H1 (cell line): ENCODE measurements around the gene RELL1. TPM values are rescaled to one million over a fixed set of nuclear protein-coding genes. Genes with fewer than 3 reads are reported as not detected.

Experiments
- CTCF ChIA-PET: fragments of 300-600 bp; sonication (Branson Sonifier 250); formaldehyde crosslinking; loops from one replicate; lab custom pipeline; 2021; ENCODE audit not compliant: partially characterized antibody; lab: Charles Lee
- POLR2A ChIA-PET: fragments of 300-600 bp; sonication (Branson Sonifier 250); formaldehyde crosslinking; loops from one replicate; lab custom pipeline; 2021; ENCODE audit warnings: inconsistent platforms; ENCODE audit not compliant: partially characterized antibody; lab: Charles Lee
- DNase-seq, 2 experiments: peaks; one replicate each; pipeline versions ENCODE4 v3.0.0 to v3.0.0-alpha.2; 2010 to 2022; ENCODE audit warnings: low spot score in 2 of 2, low read depth in 1 of 2, mixed read lengths in 1 of 2
- FAIRE-seq: peaks from 2 replicates; lab custom pipeline; 2011; peaks lifted over from hg19 to GRCh38; lab: Jason Lieb, UNC
- H2AFZ ChIP-seq: 2 replicates; pipeline ENCODE4 v1.8.1; 2012; ENCODE audit warnings: low read length, inconsistent platforms
- H2AK5ac ChIP-seq: 2 replicates; pipeline ENCODE4 v1.6.1; 2013; ENCODE audit warnings: low read depth, low read length
- H2BK120ac ChIP-seq: replicated peaks from 2 replicates; pipeline ENCODE3; 2013; ENCODE audit warnings: low read depth, low read length, inconsistent platforms
- H2BK12ac ChIP-seq: 2 replicates; pipeline ENCODE4 v1.6.1; 2013; ENCODE audit warnings: low read depth, low read length
- H2BK15ac ChIP-seq: 2 replicates; pipeline ENCODE4 v1.6.1; 2013; ENCODE audit warnings: low read length
- H2BK20ac ChIP-seq: 2 replicates; pipeline ENCODE4 v1.6.1; 2013; ENCODE audit warnings: low read length
- H2BK5ac ChIP-seq: 2 replicates; pipeline ENCODE4 v1.6.1; 2013; ENCODE audit warnings: low read depth, low read length
- H3K14ac ChIP-seq: 2 replicates; pipeline ENCODE4 v1.6.1; 2013; ENCODE audit warnings: inconsistent platforms; ENCODE audit not compliant: insufficient read length
- H3K18ac ChIP-seq: 2 replicates; pipeline ENCODE4 v1.6.1; 2013; ENCODE audit warnings: low read length; ENCODE audit errors: extremely low read depth
- H3K23ac ChIP-seq: 2 replicates; pipeline ENCODE4 v1.6.1; 2013; ENCODE audit warnings: inconsistent platforms; ENCODE audit not compliant: insufficient read length
- H3K23me2 ChIP-seq: 2 replicates; pipeline ENCODE4 v1.6.1; 2013; ENCODE audit warnings: low read depth, low read length
- H3K27ac ChIP-seq: 2 replicates; pipeline ENCODE4 v1.6.1; 2011; ENCODE audit warnings: low read depth, low read length, inconsistent platforms
- H3K27me3 ChIP-seq, 4 experiments: replicated peaks in 1 of 4; 1 replicate in 1 of 4; 2 replicates in 3 of 4; pipeline versions ENCODE4 v1.6.1 to v1.8.1; 2011 to 2013; ENCODE audit warnings: low read length in 3 of 4, mild to moderate bottlenecking in 3 of 4, inconsistent platforms in 2 of 4, mixed read lengths in 2 of 4, moderate library complexity in 1 of 4; ENCODE audit not compliant: control insufficient read depth in 3 of 4, insufficient read depth in 3 of 4; ENCODE audit errors: extremely low read depth in 1 of 4
- H3K36me3 ChIP-seq, 4 experiments: 2 replicates each; pipeline versions ENCODE4 v1.6.1 to v1.8.1; 2011 to 2013; ENCODE audit warnings: mild to moderate bottlenecking in 4 of 4, low read length in 3 of 4, moderate library complexity in 2 of 4, control low read depth in 1 of 4, inconsistent platforms in 1 of 4; ENCODE audit not compliant: insufficient read depth in 4 of 4, control insufficient read depth in 2 of 4
- H3K4ac ChIP-seq: replicated peaks from 2 replicates; pipeline ENCODE3; 2013; ENCODE audit warnings: low read length, low read depth, mixed read lengths, inconsistent platforms; ENCODE audit not compliant: insufficient read length
- H3K4me1 ChIP-seq, 4 experiments: replicated peaks in 1 of 4; 1 replicate in 1 of 4; 2 replicates in 3 of 4; pipeline versions ENCODE4 v1.6.1 to v1.8.1; 2011 to 2013; ENCODE audit warnings: low read length in 3 of 4, inconsistent platforms in 2 of 4, mixed read lengths in 1 of 4; ENCODE audit not compliant: insufficient read depth in 4 of 4, control insufficient read depth in 3 of 4
- H3K4me2 ChIP-seq, 2 experiments: 2 replicates each; pipeline versions ENCODE4 v1.6.1 to v1.8.1; 2011 to 2013; ENCODE audit warnings: low read depth in 2 of 2, low read length in 2 of 2, control low read depth in 1 of 2, inconsistent platforms in 1 of 2, mild to moderate bottlenecking in 1 of 2; ENCODE audit not compliant: insufficient read depth in 1 of 2
- H3K4me3 ChIP-seq, 4 experiments: fragments of 200-600, 300-600 bp in 1 of 4; sonication (generic), shearing (Covaris generic), sonication (Bioruptor Twin) in 1 of 4; 2 replicates each; pipeline versions ENCODE4 v1.5.1 to v1.8.1; 2011 to 2016; ENCODE audit warnings: low read length in 4 of 4, low read depth in 3 of 4, control low read depth in 2 of 4, inconsistent platforms in 2 of 4, mild to moderate bottlenecking in 2 of 4, mixed read lengths in 1 of 4, moderate library complexity in 1 of 4; ENCODE audit not compliant: insufficient read depth in 2 of 4; ENCODE audit errors: extremely low read depth in 1 of 4
- H3K56ac ChIP-seq: replicated peaks from 2 replicates; pipeline ENCODE3; 2013; ENCODE audit warnings: low read depth, mild to moderate bottlenecking, mixed read lengths, low read length, inconsistent platforms; ENCODE audit not compliant: insufficient read length
- H3K79me1 ChIP-seq: 2 replicates; pipeline ENCODE4 v1.6.1; 2013; ENCODE audit warnings: low read depth, low read length, control low read depth
- H3K79me2 ChIP-seq, 2 experiments: 2 replicates each; pipeline versions ENCODE4 v1.6.1 to v1.8.1; 2012 to 2013; ENCODE audit warnings: low read length in 2 of 2, mild to moderate bottlenecking in 2 of 2, inconsistent platforms in 1 of 2; ENCODE audit not compliant: insufficient read depth in 2 of 2, control insufficient read depth in 1 of 2
- H3K9ac ChIP-seq, 4 experiments: replicated peaks in 1 of 4; 1 replicate in 1 of 4; 2 replicates in 3 of 4; pipeline versions ENCODE4 v1.6.1 to v1.8.1; 2011 to 2013; ENCODE audit warnings: low read depth in 3 of 4, low read length in 3 of 4, control low read depth in 2 of 4, mild to moderate bottlenecking in 2 of 4, moderate library complexity in 2 of 4, inconsistent platforms in 1 of 4; ENCODE audit errors: extremely low read depth in 1 of 4
- H3K9me3 ChIP-seq, 2 experiments: 2 replicates each; pipeline versions ENCODE4 v1.6.1 to v1.8.1; 2012 to 2013; ENCODE audit warnings: mild to moderate bottlenecking in 2 of 2, moderate library complexity in 2 of 2, control low read depth in 1 of 2, inconsistent platforms in 1 of 2, low read depth in 1 of 2, low read length in 1 of 2, mixed read lengths in 1 of 2; ENCODE audit not compliant: insufficient read depth in 2 of 2
- H4K20me1 ChIP-seq, 2 experiments: replicated peaks in 1 of 2; 2 replicates each; pipeline versions ENCODE3 to v1.8.1; 2011 to 2013; ENCODE audit warnings: inconsistent platforms in 2 of 2, low read length in 2 of 2, mild to moderate bottlenecking in 1 of 2; ENCODE audit not compliant: insufficient read depth in 2 of 2, control insufficient read depth in 1 of 2
- H4K5ac ChIP-seq: 2 replicates; pipeline ENCODE4 v1.6.1; 2013; ENCODE audit warnings: low read length, low read depth, mixed read lengths, inconsistent platforms; ENCODE audit not compliant: insufficient read length
- H4K8ac ChIP-seq: 2 replicates; pipeline ENCODE4 v1.8.0; 2013; ENCODE audit warnings: mild to moderate bottlenecking, moderate library complexity, low read length, inconsistent platforms; ENCODE audit not compliant: insufficient read depth; ENCODE audit errors: extremely low read depth
- H4K91ac ChIP-seq: replicated peaks from 2 replicates; pipeline ENCODE3; 2013; ENCODE audit warnings: low read length, mixed read lengths, inconsistent platforms; ENCODE audit not compliant: insufficient read length
- BCL11A ChIP-seq, 2 experiments: IDR thresholded peaks; one replicate each; pipeline ENCODE4 v1.6.1; 2011; ENCODE audit warnings: low read depth in 2 of 2, low read length in 2 of 2, mild to moderate bottlenecking in 2 of 2
- GTF2F1 ChIP-seq: IDR thresholded peaks from 2 replicates; pipeline ENCODE4 v1.6.1; 2012; ENCODE audit warnings: low read depth, low read length, improper control_type of control experiment, borderline replicate concordance
- JUN ChIP-seq: IDR thresholded peaks from 2 replicates; pipeline ENCODE4 v1.6.1; 2011; ENCODE audit warnings: low read depth, mild to moderate bottlenecking, improper control_type of control experiment, low read length
- KDM1A ChIP-seq: fragments of 200-600, 300-600 bp; sonication (generic); IDR thresholded peaks from 2 replicates; pipeline ENCODE4 v1.7.1; 2016; ENCODE audit warnings: mild to moderate bottlenecking, low read length, borderline replicate concordance
- KDM5A ChIP-seq: fragments of 200-600 bp; IDR thresholded peaks from 2 replicates; pipeline ENCODE4 v1.7.1; 2012; ENCODE audit warnings: mild to moderate bottlenecking, low read length, inconsistent platforms, mixed read lengths
- NANOG ChIP-seq: IDR thresholded peaks from 2 replicates; pipeline ENCODE4 v1.6.1; 2011; ENCODE audit warnings: low read length, low read depth, mild to moderate bottlenecking, inconsistent platforms; ENCODE audit not compliant: insufficient read depth, poor library complexity, severe bottlenecking
- PHF8 ChIP-seq: fragments of 200-600 bp; sonication (generic); conservative IDR thresholded peaks from 2 replicates; pipeline ENCODE4 v1.7.1; 2012; ENCODE audit warnings: low read depth, mild to moderate bottlenecking, inconsistent platforms, low read length, moderate library complexity
- POLR2A ChIP-seq, 2 experiments: IDR thresholded peaks; 1 replicate in 1 of 2; 2 replicates in 1 of 2; pipeline ENCODE4 v1.6.1; 2011; ENCODE audit warnings: low read depth in 2 of 2, low read length in 2 of 2, mild to moderate bottlenecking in 2 of 2; ENCODE audit errors: control extremely low read depth in 1 of 2
- POLR2AphosphoS5 ChIP-seq: IDR thresholded peaks from 2 replicates; pipeline ENCODE4 v1.6.1; 2011; ENCODE audit warnings: low read depth, low read length
- SIRT6 ChIP-seq: IDR thresholded peaks from one replicate; pipeline ENCODE4 v1.7.1; 2012; ENCODE audit warnings: low read length, inconsistent platforms
- SIX5 ChIP-seq: IDR thresholded peaks from 2 replicates; pipeline ENCODE4 v1.6.1; 2011; ENCODE audit warnings: mild to moderate bottlenecking, low read depth, low read length
- SP1 ChIP-seq: IDR thresholded peaks from 2 replicates; pipeline ENCODE4 v1.6.1; 2011; ENCODE audit warnings: low read depth, low read length
- SUZ12 ChIP-seq: fragments of 200-600 bp; sonication (generic); IDR thresholded peaks from 2 replicates; pipeline ENCODE4 v1.6.1; 2012; ENCODE audit warnings: mild to moderate bottlenecking, inconsistent platforms, low read length, moderate library complexity, mixed read lengths
- TBP ChIP-seq: IDR thresholded peaks from 2 replicates; pipeline ENCODE4 v1.6.1; 2011; ENCODE audit warnings: low read depth, low read length, improper control_type of control experiment
- YY1 ChIP-seq: IDR thresholded peaks from 2 replicates; pipeline ENCODE4 v1.6.1; 2011; ENCODE audit warnings: low read depth, mild to moderate bottlenecking, low read length
- WGBS, 2 experiments: shearing (Covaris generic) in 1 of 2; methylation state at CpG; one replicate each; pipeline versions ENCODE4 v1.1.6 to v1.1.7; 2013 to 2015; ENCODE audit warnings: low lambda C conversion rate in 2 of 2, mixed read lengths in 2 of 2, inconsistent platforms in 1 of 2, low coverage in 1 of 2, missing lambda C conversion rate in 1 of 2; ENCODE audit not compliant: insufficient replicate concordance in 2 of 2, insufficient coverage in 1 of 2, insufficient read length in 1 of 2; ENCODE audit errors: extremely low coverage in 1 of 2, missing lambda C conversion rate in 1 of 2; 5-methylcytosine and 5-hydroxymethylcytosine counted together
- polyA plus RNA-seq, 7 experiments: library from polyadenylated mRNA; depleted of rRNA in 3 of 7; stranded (reverse) in 5 of 7; unstranded in 2 of 7; fragments of >200 nt in 5 of 7; fragments of 200-250 nt in 2 of 7; gene quantifications; 1 replicate in 5 of 7; 2 replicates in 1 of 7; 4 replicates in 1 of 7; pipeline versions ENCODE4 v1.2.1 to v1.2.3, GENCODE V29; 2011 to 2013; ENCODE audit warnings: missing spikeins in 2 of 7, mixed read lengths in 2 of 7
- total RNA-seq: library from RNA; stranded (reverse); fragmentation: NEBNext Ultra II Directional; extraction: Animal tissue kit (Norgen Biotek cat#: 25700); gene quantifications from 2 replicates; pipeline ENCODE4 v1.2.1, GENCODE V29; 2021
- TF ChIP-seq, protein P1 (sequence below): IDR thresholded peaks from 2 replicates; pipeline ENCODE4 v1.6.1; 2011; ENCODE audit warnings: low read depth, mild to moderate bottlenecking, low read length; ENCODE audit not compliant: insufficient read depth

Gene RELL1
- total and polyA plus RNA-seq, 2 of the 8 experiments (the other 6 are each of a cell fraction or from before 2014, with no cell fraction given), result 2.1 to 14.1 TPM

DNA sequence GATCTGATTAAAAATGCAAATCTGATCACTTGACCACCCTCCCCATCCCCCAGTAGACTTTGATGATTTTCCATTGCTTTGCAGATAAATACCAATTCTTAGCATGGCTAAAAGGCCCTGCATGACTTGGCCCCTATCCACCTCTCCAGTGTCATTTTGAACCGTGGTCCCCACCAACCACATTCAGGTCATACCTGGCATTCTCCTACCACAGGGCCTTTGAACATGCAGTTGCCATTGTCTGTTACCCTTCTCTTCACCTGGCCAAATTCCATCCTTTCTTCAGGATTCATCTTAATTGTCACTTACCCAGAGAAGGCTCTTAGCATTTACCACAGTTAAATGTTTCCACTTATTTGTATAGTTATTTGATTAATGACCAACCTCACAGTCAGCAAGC, 36.9 kb upstream of the RELL1 start:
- Histone ChIP-seq H3K27ac (no peak overlapping the region), H3K4ac (no peak overlapping the region), H2BK15ac (no peak overlapping the region), H3K4me3 (no peak overlapping the region), H3K4me2 (no peak overlapping the region), H3K23ac (no peak overlapping the region), H3K56ac (no peak overlapping the region), H4K20me1 (no peaks in the 10 kb centered on the region), H2BK120ac (no peak overlapping the region), H3K4me1 (no peaks in the 10 kb centered on the region; a peak in 2 of 7 replicates), H3K27me3 (no peaks in the 10 kb centered on the region), H2BK20ac (no peak overlapping the region), H4K5ac (no peak overlapping the region), H4K8ac (no peak overlapping the region), H3K14ac (no peak overlapping the region), H3K79me2 (no peaks in the 10 kb centered on the region), H3K79me1 (no peaks in the 10 kb centered on the region), H3K18ac (no peak overlapping the region), H2BK5ac (no peak overlapping the region), H3K9me3 (no peaks in the 10 kb centered on the region), H2AFZ (no peak overlapping the region), H3K9ac (no peak overlapping the region), H2AK5ac (no peak overlapping the region), H2BK12ac (no peak overlapping the region), H4K91ac (no peak overlapping the region), H3K23me2 (no peaks in the 10 kb centered on the region), H3K36me3 (no peaks in the 10 kb centered on the region)
- 94% methylated on average over 1 of the region's 1 CpG; no CpG with 5 or more reads in 1 of the 2 experiments for WGBS, 2 experiments
- no peak for FAIRE-seq
- ChIA-PET CTCF (interaction anchor here (2.0 kb wide), 1 partner anchor 121 kb away, joined by 6 read pairs; no protein-coding TSS in a partner anchor), POLR2A (no interaction called here)
- DNase-seq, result no peak
- TF ChIP-seq NANOG (no peak), SIX5 (no peak), SP1 (no peak), TBP (no peak), KDM1A (no peak), PHF8 (no peak), KDM5A (no peak), SUZ12 (no peak), JUN (no peak), POLR2AphosphoS5 (no peak), POLR2A (IDR thresholded peaks at IDR 0.05; ENCODE audit: control extremely low read depth in 1 of 2, low read depth in 2 of 2, low read length in 2 of 2) (no peak), BCL11A (IDR thresholded peaks at IDR 0.05; ENCODE audit: low read depth in 2 of 2, low read length in 2 of 2) (no peak), YY1 (no peak), SIRT6 (no peak), GTF2F1 (no peak)
- TF ChIP-seq, protein P1, sequence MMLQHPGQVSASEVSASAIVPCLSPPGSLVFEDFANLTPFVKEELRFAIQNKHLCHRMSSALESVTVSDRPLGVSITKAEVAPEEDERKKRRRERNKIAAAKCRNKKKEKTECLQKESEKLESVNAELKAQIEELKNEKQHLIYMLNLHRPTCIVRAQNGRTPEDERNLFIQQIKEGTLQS, result no peak
